Measurements from ENCODE around the gene SOX6.

SOX6 gene

DNA sequence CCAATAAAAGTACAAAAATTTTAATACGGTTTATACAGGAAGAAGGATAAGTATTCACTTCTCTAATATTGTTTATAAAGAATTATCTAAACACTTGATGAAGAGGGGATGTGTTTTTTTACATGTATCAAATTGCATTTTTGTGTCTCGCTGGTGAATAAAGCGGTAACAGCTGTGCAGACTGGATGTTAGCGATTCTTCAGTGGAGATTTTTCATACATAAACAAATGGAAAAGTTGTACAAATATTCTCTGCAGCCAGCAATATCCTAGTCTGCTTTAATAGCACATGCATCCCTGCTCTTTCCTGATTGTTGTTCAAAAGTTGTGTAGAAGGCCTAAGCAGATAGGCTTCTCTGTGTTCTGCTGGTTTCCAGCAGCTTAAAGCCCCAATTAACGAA lies 369.3 kb downstream of the SOX6 start:
- no peak for DNase-seq (ENCODE audit: extremely low read depth, low read depth)
- TF ChIP-seq, protein P1, sequence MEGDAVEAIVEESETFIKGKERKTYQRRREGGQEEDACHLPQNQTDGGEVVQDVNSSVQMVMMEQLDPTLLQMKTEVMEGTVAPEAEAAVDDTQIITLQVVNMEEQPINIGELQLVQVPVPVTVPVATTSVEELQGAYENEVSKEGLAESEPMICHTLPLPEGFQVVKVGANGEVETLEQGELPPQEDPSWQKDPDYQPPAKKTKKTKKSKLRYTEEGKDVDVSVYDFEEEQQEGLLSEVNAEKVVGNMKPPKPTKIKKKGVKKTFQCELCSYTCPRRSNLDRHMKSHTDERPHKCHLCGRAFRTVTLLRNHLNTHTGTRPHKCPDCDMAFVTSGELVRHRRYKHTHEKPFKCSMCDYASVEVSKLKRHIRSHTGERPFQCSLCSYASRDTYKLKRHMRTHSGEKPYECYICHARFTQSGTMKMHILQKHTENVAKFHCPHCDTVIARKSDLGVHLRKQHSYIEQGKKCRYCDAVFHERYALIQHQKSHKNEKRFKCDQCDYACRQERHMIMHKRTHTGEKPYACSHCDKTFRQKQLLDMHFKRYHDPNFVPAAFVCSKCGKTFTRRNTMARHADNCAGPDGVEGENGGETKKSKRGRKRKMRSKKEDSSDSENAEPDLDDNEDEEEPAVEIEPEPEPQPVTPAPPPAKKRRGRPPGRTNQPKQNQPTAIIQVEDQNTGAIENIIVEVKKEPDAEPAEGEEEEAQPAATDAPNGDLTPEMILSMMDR (IDR thresholded peaks at IDR 0.05; ENCODE audit: low read depth, low read length, missing control alignments) = no peak
- no peak overlapping the region for H3K4me3 ChIP-seq (replicated peaks; ENCODE audit: low read depth, low read length)

DNA sequence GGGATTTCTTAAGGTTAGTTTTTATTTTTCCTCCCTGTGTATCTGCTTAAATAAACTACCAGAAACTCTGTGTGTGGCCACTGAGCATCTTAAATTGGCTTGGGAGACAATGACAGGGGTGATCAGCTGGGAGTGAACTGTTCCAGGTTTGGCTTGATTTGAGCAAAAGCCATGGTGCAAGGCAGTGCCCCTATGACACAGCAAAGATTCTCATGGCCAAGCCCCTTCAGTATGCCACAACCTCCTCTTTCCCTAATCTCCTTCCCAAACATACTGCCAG lies 370.5 kb downstream of the SOX6 start:
- TF ChIP-seq, protein P1 (IDR thresholded peaks at IDR 0.05; ENCODE audit: low read depth, low read length, missing control alignments) = no peak
- no peak overlapping the region for H3K4me3 ChIP-seq (replicated peaks; ENCODE audit: low read depth, low read length)
- DNase-seq (ENCODE audit: extremely low read depth, low read depth) = no peak

DNA sequence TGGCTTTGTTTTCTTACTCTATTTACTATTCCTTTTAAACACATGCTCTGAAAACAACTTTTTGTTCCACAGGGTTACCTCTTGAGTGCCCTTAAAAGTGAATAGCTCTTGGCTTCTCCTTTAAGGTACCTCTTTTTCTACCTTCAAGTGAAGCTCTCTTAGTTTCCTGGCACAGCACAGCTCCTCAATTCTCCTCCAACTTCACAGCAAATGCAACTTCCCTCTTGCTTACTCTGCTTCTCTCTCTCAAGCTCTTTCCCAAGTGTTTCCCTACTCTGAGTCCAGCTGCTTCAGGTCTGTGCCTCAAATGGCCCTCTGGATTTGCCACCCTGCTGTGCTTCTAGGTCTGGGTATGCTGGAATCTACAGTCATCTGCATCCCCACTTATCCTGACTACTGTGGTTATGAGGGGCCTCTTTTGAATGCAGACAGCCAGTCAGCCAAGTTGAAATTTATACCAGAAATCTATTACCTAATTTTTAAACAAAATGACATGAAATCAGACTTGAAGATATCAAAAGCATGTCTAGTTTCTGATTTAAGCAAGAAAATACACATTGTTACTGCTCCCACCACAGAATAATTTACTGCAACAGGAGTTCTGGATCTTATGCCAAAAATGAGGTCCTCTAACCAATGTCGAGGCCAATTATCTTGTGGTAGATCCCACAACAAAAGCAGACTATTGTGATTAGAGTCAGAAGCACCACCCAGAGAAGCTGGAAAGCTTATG lies 371.1 kb downstream of the SOX6 start:
- TF ChIP-seq, protein P1 (IDR thresholded peaks at IDR 0.05; ENCODE audit: low read depth, low read length, missing control alignments) = no peak
- no peak overlapping the region for H3K4me3 ChIP-seq (replicated peaks; ENCODE audit: low read depth, low read length)
- no peak for DNase-seq (ENCODE audit: extremely low read depth, low read depth)

DNA sequence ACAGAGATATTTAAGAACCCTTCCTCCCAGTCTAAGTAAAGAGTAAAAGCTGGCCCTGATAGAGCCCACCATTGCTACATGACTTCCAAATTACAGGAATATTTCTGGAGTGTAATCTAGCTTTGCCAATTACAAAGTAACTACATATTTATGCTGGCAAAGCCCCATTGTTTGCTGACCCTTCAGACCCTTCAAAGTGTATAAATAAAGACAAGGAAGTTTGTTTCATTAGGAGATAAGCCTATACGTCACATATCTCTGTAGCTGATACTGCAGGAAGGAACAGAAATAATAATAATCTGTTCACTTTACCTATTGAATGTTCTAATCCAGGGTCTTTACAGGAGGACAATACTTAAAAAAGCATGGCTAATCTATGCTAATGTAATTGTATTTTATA lies 375.1 kb downstream of the SOX6 start:
- H3K4me3 ChIP-seq (replicated peaks; ENCODE audit: low read depth, low read length) = no peak overlapping the region
- no peak for DNase-seq (ENCODE audit: extremely low read depth, low read depth)
- TF ChIP-seq, protein P1 (IDR thresholded peaks at IDR 0.05; ENCODE audit: low read depth, low read length, missing control alignments) = no peak

DNA sequence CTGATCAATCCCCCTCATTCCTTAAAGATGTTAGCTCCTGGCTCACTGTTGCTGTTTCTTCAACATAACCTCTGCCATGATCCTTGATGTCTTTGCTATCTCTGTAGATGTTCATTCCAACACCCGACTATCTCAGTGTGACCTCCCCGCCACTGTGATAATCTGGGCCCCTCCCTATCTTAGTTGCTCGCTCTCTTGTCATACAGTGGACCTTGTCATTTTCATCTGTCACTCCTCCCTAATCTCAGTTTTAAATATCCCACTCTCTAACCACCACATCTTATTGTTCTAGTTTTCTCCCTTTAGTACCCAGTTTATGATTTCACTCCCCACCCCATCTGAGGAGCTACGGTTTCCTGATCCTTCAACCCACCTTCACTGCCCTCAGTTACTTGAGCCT lies 379.2 kb downstream of the SOX6 start:
- no peak for DNase-seq (ENCODE audit: extremely low read depth, low read depth)
- H3K4me3 ChIP-seq (replicated peaks; ENCODE audit: low read depth, low read length) = no peak overlapping the region
- TF ChIP-seq, protein P1 (IDR thresholded peaks at IDR 0.05; ENCODE audit: low read depth, low read length, missing control alignments) = no peak

DNA sequence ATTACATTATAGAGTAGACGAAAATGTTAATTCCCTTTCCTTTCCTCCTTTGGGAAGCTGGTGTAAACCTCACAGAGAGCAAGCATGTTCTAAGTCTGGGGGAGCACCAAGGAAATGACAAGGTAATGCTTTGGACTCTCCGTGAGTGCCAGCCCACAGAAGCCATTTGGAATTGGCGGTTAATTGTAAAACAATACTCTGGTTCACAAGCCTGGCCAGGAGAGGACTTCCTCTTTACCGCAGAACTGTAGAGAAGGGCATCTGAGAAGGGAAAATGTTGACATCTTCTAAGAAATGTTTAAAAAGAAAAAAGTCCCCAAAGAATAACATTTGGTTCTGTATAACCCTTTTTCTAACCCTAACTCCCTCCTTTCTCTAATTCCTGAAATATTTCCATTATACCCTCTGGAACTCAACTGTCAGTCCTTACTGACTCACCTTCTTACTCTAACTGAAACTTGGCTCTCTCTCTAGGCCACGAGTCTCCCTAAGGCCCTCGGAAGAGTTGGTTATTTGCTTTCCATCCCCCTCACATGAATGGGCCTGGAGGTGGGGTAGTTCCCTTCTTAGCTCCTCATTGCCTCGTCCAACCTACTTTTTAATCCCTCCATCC lies 379.8 kb downstream of the SOX6 start:
- DNase-seq (ENCODE audit: extremely low read depth, low read depth) = no peak
- TF ChIP-seq, protein P1 (IDR thresholded peaks at IDR 0.05; ENCODE audit: low read depth, low read length, missing control alignments) = no peak
- H3K4me3 ChIP-seq (replicated peaks; ENCODE audit: low read depth, low read length) = no peak overlapping the region

DNA sequence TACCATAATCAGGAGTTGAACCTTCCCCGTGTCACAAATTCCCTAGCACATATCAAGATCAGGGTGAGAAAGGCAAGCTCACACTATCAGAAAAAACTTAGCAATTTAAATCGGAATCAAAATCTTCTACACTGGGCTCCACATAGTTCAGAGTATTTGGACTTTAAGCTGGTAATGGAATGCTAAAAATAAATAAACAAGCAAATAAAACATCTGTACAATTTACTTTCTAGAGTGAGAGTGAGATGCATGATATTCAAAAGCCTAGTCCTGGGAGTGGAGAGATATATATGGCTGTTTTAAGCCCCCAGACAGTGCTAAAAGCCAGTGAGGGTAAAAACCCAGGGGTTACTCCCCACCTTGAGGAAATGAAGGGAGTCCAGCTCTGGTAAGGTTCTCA lies 380.6 kb downstream of the SOX6 start:
- TF ChIP-seq, protein P1 (IDR thresholded peaks at IDR 0.05; ENCODE audit: low read depth, low read length, missing control alignments) = no peak
- DNase-seq (ENCODE audit: extremely low read depth, low read depth) = no peak
- H3K4me3 ChIP-seq (replicated peaks; ENCODE audit: low read depth, low read length) = no peak overlapping the region

Data from HFF-Myc (cell line).